Raji (cell line): ENCODE results near the gene COPB2.

Experiments used
- POLR2A ChIP-seq: IDR thresholded peaks from 2 replicates; pipeline ENCODE4 v1.6.1; 2011; ENCODE audit warnings: low read depth, low read length, control low read depth; ENCODE audit not compliant: insufficient read depth

Gene COPB2

GRCh38 chr3:139388077-139388476, 1.4 kb downstream of the COPB2 start:
- TF ChIP-seq POLR2A, result no peak

- TF ChIP-seq POLR2A, result no peak
Measured at GRCh38 chr3:139380575-139380974, 8.9 kb downstream of the COPB2 start.

DNA sequence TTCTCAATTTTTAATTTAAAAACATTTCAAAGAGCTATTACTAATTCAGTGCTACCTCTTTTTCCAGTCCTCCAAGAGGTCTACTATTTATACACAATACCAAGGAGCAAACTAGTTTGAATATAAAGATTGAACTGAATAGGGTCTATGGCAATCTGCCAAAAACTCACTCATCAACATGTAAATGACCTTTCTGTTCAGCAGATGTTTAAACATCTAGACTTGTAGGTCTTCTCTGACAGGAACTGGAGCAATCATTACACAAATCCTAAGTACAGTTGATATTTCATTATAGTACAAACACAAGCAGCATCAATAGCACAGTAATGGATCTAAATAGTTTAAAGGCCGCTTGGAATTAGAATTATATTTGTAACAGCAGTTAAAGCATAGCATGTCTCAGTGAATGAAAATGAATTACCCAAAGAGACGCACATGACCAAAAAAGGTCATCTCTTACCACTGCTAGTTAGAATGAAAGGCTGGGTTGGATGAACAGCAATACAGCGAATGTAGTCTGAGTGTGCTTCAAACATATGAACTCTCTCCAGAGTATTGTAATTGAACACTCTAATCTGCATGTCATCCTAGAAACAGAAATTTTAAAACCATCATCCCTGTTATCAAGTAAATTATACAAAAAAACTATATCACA, 10.7 kb downstream of the COPB2 start:
- no peak for TF ChIP-seq POLR2A

DNA sequence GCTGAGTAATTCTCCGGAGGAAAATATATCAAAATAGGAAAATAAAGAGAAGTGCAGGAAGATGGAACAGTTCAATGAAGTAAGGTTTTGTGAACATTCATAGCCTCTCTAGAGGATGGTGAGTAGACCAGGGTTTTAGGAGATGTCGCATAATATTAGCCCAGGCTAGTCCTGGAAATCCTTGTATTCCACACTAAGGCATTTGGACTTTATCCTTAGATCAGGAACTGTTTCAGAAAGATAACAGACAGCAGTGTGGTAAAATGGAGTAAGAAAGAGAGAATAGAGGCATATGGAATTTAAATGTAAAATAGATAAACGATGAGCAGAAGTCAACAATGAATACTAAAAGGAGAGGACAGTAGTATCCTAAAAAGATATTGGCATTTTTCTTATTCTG, 12.1 kb downstream of the COPB2 start:
- TF ChIP-seq POLR2A, result no peak

GRCh38 chr3:139374099-139374498, 15.3 kb downstream of the COPB2 start:
- TF ChIP-seq POLR2A, result no peak

- no peak for TF ChIP-seq POLR2A
Measured at GRCh38 chr3:139364549-139364948, 24.9 kb downstream of the COPB2 start.

DNA sequence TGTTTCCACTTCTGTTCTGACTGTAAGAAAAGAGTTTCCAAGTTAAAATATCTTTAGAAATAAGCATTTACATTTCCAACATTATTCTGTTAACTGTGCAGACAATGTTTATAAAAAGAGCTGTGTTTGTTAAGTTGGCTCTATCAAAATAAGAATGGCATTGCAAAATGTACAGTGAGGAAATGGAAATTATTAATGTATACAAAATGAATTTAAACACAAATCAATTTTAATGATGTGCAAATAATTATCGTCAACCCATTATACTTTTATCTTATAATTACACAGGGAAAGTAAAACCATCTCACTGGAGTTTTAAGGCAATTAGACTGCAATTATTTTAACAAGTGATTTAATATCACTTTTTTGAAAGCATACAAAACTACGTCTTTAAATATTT, 28.2 kb downstream of the COPB2 start:
- TF ChIP-seq POLR2A, result no peak

DNA sequence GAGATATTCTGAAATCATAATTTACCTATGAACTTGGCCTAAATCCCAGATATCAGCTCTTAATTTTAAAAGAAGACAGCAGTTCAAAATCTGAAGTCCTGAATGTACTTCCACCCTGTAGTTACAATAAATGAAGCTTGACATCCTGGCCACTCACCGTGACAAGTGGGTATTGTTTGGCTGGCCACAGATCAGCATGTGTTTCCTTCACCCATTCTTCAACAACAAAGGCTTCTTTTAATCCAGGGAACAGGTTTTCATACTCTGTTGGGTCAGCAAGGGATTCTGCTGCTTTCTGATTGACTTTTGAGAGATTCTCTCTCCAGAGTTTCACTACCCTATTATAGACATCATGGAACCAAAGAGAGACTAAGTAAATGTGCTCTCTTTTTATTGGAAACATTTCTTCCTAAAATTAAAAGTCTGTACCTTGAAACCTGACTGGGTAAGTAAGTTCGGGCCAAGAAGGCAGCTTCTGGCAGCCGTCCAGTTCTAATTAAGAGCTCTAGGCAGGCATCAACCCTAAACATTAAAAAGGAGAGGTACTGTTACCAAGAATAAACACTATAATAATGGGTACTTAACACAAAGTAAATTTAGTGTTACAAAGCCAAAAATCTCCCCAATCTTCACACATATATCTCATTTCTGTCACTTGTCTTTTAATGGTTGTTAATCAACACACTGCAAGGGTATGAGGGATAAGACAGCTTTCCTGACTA, 30.4 kb downstream of the COPB2 start:
- no peak for TF ChIP-seq POLR2A

DNA sequence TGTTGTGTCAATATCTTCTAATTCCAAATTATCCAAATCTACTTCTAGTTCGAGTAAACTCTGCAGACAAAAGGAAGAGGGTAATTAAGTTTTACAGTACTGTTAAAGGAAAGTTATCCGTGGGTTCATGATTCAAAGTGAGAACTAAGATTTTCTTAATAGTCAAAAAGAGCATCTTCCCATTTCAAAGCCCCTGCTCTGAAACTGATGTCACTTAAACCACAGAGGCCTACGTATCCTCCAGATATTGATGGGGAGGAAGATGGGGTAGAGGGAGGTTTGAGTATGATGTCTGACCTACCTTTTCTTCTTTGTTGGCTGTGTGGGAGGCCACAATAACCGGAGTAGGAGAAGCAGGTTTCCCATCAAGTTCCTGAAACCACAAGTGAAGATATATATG, 31.5 kb downstream of the COPB2 start:
- TF ChIP-seq POLR2A, result no peak

- no peak for TF ChIP-seq POLR2A
Measured at GRCh38 chr3:139355891-139356290, 33.6 kb downstream of the COPB2 start.

DNA sequence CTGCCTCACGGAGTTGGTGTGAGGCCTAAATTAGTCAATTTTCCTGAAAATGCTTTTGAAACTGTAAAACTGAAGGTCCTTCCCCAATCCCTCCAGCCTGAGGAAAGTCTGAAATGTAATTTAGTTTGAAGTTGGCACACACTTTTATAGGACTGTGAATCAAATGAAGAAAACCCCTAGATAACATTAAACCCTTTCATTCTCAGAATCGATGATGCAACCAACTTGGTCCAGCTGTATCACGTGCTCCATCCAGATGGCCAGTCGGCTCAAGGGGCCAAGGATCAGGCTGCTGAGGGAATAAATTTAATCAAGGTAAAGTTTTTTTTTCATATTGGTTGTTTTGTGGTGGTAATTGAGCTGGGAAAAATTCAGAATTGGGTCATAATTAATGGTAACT, 34.0 kb downstream of the COPB2 start:
- no peak for TF ChIP-seq POLR2A

DNA sequence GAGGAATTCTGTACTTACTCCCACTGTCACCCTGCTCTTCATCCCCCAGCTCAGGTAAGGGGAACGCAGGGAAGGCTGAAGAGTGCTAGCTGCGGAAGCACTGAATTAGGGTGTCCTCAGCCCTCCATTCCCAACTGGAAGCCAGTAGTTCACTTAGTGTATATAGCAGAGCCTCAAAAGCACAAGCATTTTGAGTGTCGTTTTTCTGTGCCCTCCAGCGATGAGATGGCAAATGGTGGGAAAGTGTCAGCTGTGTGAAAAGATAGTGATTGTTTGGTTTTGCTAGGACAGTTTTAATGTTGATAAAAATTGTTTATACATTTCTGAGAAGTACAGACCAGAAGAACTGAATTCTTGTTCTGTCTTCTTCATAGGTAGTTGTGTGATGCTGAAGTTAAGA, 34.8 kb downstream of the COPB2 start:
- TF ChIP-seq POLR2A, result no peak

GRCh38 chr3:139353920-139354556, 35.4 kb downstream of the COPB2 start:
- TF ChIP-seq POLR2A, result no peak

DNA sequence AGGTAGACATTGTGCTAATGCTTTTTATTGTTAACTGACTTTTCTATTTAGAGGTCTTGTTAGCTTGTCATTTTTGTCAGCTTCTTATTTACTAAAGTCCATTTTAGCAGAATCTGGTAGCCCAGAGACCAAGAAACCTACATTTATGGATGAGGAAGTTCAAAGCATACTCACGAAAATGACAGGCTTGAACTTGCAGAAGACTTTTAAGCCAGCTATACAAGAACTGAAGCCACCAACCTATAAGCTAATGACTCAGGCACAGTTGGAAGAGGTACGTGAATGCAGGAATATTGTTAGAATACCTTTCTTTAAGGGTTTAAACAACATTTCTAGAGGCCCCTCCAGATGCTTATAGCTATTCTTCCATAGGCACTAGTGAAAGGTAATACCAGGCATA, 42.7 kb downstream of the COPB2 start:
- no peak for TF ChIP-seq POLR2A

DNA sequence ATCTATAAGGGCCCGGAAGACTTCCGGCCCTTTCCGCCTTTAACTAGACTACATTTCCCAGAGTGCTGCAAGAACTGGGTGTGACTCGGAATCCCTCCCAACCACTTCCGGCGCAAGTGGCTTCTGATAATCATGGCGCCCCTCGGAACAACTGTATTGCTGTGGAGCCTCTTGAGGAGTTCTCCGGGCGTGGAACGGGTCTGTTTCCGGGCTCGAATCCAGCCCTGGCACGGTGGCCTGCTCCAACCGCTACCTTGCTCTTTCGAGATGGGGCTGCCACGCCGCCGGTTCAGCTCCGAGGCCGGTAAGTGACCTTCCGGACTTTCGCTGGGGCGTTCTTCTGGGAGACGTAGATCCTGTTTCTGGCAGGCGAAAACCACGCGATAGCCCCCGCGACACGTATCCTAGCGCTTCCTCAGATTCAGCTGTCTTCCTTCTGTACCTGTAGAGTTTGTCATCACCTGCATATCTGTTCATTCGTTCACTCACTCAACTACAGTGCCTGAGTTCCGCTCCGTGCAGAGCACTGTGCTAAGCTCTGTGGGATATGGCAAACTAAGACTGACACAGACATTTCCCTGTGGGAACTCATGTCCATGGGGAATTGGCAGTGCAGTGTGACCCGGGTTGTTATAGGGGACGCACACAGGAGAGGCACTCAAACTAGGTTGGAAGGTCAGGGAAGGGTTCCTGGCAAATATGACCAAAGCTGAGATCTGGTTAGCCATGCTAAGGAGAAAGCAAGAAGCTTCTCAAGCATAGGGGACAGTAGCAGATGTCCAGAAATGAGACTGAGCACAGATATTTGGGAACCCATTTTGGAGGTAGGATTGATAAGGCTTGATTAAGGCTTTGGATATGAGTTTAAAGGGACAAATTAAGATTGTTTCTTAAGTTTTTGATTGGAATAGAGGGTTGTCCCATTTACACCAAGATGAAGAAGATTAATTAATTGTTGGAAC, 45.3 kb downstream of the COPB2 start, which contains the start of gene MRPS22:
Gene MRPS22 (plus strand): TSS at position 126 of the 962 bp plus-strand sequence. CDS start 7 bp downstream, at position 133.
- peak; percentile 79 for TF ChIP-seq POLR2A
